NOMO-1 (cell line): ENCODE results near the gene ELL3.
"Not testable (repeated sequence)": the region's sequence is repeated elsewhere in the genome, so short reads cannot be mapped to it uniquely, and the experiment has no call there.

Experiments used
- DNase-seq, 2 experiments: peaks; one replicate each; lab custom pipeline; 2025; ENCODE audit not compliant: unreplicated experiment in 2 of 2; lab: John Stamatoyannopoulos, UW

ELL3 gene, protein sequence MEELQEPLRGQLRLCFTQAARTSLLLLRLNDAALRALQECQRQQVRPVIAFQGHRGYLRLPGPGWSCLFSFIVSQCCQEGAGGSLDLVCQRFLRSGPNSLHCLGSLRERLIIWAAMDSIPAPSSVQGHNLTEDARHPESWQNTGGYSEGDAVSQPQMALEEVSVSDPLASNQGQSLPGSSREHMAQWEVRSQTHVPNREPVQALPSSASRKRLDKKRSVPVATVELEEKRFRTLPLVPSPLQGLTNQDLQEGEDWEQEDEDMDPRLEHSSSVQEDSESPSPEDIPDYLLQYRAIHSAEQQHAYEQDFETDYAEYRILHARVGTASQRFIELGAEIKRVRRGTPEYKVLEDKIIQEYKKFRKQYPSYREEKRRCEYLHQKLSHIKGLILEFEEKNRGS

DNA sequence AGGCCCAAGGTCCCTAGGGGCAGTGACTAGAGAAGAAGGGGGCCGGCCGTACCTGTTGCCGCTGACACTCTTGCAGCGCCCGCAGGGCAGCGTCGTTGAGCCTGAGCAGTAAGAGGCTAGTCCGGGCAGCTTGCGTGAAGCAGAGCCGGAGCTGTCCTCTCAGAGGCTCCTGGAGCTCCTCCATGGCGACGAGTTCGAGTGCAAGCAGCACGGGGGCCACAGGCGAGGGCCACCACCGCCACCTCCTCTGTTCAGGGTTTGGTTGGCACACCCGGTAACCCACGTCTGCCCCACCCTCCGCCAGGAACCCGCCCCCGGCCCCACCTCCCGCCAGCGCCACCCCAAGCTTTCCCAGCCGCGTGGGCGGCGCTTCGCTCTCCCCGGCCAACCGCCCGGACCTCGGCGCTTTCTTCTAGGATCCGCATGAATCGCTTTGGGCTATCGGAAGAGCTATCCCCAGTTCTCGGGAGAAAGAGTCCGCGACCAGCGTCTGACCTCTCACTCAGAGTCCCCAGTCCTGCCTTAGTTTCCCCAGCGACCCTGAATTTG is at the start of gene ELL3:
ELL3 (minus strand) TSS at position 249 of the 549 bp plus-strand sequence; CDS start at position 184, 65 bp downstream.
- DNase-seq: peak; percentile 82 to 87

DNA sequence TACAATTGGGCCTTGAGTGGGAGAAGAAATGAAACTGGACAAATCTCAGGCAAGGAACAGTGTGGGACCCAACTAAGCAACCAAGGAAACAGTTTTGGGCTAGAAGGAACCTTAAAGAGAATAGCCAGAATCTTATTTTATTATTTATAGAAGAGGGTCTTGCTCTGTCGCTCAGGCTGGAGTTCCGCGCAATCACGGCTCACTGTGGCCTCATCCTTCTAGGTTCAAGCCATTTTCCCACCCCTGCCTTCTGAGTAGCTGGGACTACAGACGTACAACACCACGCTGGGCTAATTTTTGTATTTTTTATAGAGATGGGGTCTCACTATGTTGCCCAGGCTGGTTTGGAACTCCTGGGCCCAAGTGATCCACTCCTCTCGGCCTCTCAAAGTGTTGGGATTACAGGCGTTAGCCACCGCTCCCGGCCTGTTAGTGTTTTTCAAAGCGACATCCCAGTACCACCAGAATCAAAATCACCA is 49.3 kb upstream of the ELL3 start:
- no peak for DNase-seq

DNA sequence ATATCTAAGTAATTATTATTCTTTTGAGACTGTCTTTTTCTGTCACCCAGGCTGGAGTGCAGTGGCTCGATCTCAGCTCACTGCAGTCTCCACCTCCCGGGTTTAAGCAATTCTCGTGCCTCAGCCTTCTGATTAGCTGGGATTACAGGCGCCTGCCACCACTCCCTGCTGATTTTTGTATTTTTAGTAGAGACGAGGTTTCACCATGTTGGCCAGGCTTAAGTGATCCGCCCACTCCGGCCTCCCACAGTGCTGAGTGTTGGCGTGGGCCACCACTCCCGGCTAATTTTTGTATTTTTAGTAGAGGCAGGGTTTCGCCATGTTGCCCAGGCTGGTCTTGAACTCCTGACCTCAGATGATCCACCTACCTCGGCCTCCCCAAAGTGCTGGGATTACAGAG is 48.5 kb upstream of the ELL3 start:
- not testable (repeated sequence) for DNase-seq

DNA sequence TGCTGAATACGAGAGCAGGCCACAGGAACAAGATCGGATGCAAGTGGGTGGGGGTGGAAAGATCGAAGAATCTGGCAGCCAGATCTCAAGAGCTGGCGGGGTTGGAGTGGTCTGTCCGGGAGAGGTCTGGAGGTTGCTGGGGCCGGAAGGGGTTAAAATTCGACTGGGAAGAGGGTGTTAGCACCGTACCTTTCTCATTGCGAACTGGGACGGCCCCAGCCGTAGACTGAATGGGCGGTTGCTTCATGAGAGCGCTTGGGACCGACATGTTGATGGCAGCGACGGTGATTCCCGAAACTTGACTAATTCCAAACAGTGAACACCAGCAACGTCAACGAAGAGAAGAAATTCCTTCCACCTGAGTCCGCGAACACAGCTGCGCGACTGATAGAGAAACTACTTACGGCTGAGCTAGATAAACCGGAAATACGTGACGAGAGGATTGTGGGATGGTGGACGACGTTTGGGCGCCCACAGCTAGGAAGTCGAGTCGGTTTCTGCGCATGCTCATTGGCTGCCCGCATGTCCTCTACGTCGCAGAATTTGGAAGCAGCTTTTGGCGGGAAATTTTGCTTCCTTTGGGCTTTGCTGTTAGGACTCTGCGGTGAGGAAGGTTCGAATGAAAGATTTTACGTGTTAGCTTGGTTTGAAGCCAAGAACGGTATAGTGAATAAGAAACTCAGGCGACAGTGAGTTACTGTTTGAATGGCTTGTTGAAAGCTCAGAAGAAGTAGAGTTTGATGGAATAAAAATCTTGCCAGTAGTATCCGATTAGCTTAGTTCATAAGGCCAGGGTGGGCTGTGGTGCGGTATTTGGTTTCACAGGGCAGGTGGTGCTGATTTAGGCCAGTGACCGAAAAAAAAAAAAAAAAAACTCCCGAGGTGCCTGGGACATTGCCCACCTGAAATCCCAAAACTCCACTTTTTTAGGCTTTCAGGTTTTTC is 47.8 kb upstream of the ELL3 start, which contains the start of gene MFAP1:
MFAP1 (minus strand) TSS at position 389 of the 945 bp plus-strand sequence; CDS start at position 268, 121 bp downstream.
- peak; percentile 96 to 97 for DNase-seq

DNA sequence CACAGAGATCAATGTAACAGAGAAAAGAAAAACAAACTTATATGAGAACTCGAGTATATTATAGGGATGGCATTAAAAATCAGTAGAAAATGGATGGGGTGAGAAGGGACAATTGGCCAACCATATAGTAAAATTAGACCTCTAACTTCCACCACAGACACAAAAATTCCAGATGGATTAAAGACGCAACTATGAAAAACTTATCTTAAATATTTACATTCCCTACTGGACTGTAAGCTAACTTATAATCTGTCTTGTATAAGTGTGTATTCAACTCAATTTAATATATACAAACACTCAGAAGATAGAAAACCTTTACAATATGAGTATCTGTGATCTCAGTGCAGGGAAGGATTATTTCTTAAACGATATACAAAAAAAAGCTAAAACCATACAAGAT is 44.7 kb upstream of the ELL3 start:
- no peak for DNase-seq

DNA sequence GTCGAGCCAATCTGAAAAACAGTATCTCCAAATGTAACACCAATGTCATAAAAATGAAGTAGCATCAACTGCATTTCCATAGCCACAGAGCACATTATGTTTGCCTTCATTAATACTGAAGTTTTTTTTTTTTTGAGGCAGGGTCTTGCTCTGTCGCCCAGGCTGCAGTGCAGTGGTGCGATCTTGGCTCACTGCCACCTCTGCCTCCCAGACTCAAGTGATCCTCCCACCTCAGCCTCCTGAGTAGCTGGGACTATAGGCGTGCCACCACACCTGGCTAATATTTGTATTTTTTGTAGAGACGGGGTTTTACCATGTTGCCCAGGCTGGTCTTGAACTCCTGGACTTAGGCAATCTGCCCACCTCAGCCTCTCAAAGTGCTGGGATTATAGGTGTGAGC is 38.3 kb upstream of the ELL3 start:
- DNase-seq: not testable (repeated sequence)

DNA sequence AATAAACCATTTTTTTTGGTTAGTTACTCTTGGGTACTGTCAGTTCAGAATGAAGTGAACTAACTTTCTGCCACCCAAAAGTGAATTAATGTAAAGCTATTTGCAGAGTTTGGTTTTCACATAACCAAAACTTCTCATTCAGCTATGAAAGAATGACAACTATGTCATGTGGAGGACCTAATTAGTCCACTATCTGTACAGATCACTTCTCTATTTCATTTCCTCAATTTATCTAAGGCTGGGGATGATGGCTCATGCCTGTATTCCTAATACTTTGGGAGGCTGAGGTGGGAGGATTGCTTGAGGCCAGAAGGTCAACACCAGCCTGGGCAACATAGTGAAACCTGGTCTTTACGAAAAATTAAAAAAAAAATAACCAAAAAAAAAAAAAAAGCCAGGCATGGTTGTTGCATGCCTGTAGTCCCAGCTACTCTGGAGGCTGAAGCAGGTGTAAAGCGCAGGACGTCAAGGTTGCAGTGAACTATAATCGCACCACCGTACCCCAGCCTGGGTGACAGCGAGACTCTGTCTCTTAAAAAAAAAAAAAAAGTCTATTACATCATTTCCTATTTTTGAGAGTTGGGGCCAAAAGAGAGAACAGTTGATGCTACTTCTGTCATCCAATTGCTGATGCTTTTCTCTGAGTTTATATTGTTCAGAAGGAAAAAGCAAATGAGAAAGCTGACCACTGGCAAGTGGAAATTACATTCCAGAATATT is 32.4 kb upstream of the ELL3 start:
- peak; percentile 24 to 82 for DNase-seq

DNA sequence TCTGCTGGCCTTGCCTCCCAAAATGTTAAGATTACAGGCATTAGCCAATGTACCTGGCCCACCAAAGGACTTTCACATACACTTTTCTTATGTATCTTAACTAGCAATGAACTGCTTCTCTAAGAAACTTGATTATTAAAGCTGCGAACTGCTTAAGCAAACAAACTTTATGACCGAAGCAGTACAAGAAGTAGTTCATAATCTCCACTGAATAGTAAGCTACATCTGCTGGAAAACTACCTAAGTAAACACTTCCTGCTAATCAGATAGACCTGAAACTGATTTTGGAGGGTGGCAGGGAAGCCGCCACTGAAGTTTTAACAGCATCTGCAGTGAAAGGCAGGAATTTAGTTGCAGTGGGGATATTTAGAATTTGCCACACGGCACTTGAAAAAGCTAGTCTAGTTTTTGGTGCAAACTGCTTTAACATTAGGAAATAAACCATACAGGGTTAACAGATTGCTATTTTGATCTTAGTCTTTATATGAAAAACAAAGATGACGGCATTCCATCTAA is 31.7 kb upstream of the ELL3 start:
- no peak for DNase-seq

DNA sequence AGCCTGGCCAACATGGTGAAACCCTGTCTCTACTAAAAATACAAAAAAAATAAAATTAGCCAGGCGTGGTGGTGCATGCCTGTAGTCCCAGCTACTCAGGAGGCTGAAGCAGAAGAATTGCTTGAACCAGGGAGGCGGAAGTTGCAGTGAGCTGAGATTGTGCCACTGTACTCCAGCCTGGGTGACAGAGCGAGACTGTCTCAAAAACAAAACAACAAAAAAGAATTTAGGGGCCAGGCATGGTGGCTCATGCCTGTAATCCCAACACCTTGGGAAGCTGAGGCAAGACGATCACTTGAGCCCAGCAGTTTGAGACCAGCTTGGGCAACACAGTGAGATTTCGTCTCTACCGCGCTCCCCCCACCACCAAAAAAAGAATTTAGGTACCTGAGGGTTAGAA is 25.9 kb upstream of the ELL3 start:
- DNase-seq: not testable (repeated sequence)

DNA sequence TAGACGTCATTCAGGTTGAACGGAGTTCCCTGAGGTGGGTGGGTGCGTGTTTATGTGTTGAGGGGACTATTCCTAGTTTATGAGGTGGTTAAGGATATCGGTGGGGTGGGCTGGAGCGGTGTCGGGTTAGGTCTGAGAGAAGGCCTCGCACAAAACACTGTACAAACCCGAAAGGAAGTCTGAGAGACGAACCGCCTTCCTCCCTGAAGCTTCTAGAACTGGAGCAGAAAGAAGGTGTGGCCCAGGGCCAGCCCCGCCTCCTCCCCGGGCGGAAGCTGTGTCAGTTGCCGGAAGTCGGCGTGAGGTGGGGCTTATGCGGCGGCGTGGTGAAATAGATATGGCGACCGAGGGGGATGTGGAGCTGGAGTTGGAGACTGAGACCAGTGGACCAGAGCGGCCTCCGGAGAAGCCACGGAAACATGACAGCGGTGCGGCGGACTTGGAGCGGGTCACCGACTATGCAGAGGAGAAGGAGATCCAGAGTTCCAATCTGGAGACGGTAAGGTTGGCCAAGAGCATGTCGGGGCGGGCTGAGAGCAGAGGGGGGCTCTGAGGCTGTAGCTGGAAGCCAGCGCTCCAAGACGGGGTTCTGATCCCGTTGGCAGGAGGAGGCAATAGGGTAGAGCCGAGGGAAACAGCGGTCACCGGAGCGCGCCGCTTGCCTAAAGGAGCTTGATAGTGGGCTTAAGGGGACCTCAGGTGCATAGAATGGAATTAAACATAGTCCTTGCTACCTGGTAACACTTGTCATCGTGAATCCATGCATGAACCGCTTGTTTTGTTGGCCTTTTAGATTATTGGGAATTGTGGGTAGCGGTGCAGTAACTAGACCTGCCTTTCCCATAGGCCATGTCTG is 23.7 kb upstream of the ELL3 start, which contains the start of gene HYPK:
HYPK (plus strand) TSS at position 314 of the 856 bp plus-strand sequence; CDS start at position 338, 24 bp downstream.
- DNase-seq: peak; percentile 81 to 95

DNA sequence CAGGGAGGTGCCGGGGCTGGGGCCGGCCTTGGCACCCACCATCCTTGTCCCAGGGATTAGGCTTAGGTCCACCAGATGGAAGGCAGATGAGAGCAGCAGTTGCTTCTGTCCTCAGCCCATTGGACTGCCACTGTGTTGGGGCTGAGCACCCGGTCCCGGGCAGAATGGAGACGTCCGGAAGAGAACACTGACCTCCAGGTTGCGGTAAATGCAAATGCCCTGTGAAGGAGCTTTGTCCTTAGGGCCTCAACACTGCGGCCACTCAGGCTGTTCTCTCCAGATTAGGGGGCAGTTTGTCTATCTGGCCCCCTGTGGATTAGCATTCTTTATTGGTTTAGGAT is 23.1 kb upstream of the ELL3 start, which contains the start of gene SERINC4:
SERINC4 (minus strand) TSS at position 276 of the 341 bp plus-strand sequence; CDS start at position 42, 234 bp downstream.
- DNase-seq: no peak

DNA sequence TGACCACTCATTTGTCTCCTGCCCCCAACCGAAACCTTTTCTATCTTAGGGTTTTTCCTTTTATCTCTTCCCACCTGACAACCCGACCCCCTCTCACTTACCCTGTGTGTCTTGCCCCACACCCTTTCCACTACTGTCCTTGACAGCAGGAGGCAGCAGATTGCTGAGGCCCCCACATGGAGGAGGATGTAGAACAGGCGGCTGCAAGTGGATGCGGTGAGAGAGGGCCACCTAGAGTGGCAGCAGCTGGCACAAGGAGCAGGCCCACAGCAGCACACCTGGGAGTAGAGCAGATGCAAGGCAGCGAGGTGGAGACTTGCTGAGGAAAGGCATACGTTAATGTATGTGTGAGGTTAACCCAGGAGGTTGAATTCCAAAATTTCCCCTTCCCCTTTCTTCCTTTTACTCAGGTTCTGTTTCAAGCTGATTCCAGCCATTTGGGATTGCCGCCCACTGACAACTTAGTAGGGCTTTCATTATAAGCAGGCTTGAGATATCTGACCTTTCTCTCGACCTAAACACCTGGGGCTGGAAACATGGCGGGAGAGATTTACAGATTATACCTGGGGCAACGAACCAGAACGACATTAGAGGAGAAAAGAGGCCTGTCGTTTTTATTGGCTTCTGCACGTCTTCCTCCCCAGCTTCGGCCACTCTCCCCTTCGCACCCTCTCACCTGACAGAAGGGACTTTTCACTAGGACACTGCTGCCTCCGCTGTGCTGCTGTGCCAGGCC is 22.6 kb upstream of the ELL3 start:
- no peak for DNase-seq

DNA sequence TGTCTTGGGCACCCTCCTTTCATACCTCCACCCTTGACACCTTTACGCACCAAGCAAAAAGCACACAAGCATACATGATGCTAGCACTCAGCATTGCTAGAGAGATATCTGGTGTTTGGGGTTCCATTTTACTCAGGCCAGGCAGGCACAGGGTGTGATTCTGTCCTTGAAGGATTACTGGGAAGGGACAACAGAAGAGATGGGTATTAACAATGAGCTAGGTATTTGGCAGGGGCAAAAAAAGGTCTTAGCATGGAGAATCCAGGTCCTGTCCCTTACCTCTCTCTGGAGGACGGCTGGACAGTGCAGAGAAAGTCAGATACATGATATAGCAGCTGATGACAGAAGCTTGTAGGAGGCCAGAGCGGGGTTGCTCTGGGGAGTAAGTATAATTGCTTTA is 19.8 kb upstream of the ELL3 start:
- no peak for DNase-seq

DNA sequence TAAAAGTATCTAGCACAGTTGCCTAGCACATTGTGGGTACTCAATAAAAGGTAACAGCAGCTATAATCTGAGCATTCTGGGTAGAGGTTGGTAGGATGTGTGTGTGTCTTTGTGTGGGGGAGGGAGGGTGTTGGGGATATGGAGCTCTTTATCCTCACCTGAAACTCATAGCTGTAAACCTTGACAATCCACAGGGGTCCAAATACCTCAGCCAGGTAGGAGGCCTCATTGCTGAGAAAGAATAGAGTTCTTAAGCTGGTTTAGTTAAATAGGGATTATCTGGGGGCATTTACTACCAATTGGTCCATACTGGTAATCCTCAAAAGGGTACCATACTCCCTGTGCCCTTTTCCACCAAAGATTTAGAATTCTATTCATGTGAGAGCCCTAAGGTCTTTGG is 19.2 kb upstream of the ELL3 start:
- DNase-seq: no peak

DNA sequence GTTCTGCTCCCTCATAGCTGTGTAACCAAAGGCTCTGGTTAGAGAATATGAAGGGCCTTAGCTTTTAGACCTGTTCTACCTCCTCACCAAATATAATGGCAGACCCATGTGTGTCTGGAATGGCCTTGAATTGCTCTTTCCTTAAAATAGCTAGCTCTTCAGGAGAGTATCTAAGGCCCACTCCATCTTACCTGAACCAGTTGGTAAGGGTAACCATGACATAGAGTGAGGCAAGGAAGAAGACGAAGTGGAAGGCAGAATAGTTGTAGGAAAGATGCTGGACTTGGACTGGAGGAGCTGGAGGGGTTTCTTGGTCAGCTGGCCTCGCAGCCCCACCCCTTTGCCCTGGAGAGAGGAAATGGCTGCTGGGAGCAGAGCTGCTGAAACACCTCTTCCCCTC is 18.4 kb upstream of the ELL3 start:
- no peak for DNase-seq

DNA sequence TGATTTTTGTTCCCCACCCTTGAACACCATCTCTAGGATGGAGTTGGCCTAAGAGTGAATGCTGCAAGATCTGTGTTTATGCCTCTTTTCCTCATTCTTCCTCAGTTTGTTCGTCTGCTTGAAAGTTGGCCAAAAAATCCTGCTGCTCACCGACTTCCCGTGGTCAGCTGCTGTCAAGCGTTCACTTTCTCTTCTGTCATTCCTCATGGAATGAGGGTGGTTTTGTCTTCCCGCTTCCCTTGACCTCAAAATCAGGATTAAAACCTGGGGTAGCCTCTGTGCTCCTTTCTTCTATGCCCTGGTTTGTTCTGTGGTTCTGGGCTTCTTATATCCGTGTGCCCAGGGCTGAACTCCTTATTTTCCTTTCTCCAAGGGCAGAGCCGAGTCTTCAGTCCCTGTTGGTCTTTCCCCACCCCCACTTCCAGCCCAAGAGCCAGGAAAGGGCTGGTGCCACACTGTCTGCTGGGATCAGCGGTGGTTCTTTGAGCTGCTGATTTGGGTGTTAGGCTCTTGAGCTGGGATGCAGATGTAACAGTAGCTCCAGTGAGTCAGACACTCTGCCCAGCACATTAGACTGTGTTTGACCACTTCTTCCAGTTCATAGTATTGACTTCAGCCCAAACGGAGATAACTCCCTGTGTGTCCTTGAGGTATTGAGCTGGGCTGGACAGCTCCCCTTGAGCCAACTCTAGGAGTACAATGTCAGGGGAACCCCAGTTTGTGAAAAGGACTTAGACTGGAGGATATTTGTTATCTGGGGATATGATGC is 17.7 kb upstream of the ELL3 start:
- DNase-seq: no peak

DNA sequence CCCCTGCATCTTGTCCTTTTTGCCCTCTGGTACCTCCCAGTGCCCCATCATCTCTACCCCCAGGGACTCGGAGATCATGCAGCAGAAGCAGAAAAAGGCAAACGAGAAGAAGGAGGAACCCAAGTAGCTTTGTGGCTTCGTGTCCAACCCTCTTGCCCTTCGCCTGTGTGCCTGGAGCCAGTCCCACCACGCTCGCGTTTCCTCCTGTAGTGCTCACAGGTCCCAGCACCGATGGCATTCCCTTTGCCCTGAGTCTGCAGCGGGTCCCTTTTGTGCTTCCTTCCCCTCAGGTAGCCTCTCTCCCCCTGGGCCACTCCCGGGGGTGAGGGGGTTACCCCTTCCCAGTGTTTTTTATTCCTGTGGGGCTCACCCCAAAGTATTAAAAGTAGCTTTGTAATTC is 16.9 kb upstream of the ELL3 start:
- no peak for DNase-seq
